GM23338 (cell line): Measurements from ENCODE around the gene MAP3K5. TPM values are rescaled to one million over a fixed set of nuclear protein-coding genes. Genes with fewer than 3 reads are reported as not detected.

Source experiments
- ATAC-seq: fragments of 200-7000 bp; cut with Tn5 transposase; 3 replicates; pipeline ENCODE4 v1.9.1; 2020
- DNase-seq: peaks from one replicate; pipeline ENCODE4 v3.0.0-alpha.2; 2015; ENCODE audit warnings: low spot score
- H2AFZ ChIP-seq: fragments of 200-600 bp; sonication (generic); 2 replicates; pipeline ENCODE4 v1.8.0; 2016; ENCODE audit warnings: antibody characterized with exemption, mild to moderate bottlenecking, moderate library complexity
- H3F3A ChIP-seq: fragments of 200-600 bp; sonication (generic); replicated peaks from 2 replicates; pipeline ENCODE4 v1.8.0; 2017; ENCODE audit warnings: antibody characterized with exemption, mixed run types, low read depth
- H3K27ac ChIP-seq: fragments of 200-600 bp; sonication (generic); 2 replicates; pipeline ENCODE4 v1.6.1; 2016; ENCODE audit warnings: low read depth
- H3K27me3 ChIP-seq: fragments of 200-600 bp; sonication (generic); 2 replicates; pipeline ENCODE4 v1.8.0; 2016; ENCODE audit warnings: mild to moderate bottlenecking, mixed run types, moderate library complexity; ENCODE audit not compliant: insufficient read depth
- H3K36me3 ChIP-seq: fragments of 200-600 bp; sonication (generic); 2 replicates; pipeline ENCODE4 v1.8.0; 2016; ENCODE audit warnings: mild to moderate bottlenecking; ENCODE audit not compliant: insufficient read depth
- H3K4me1 ChIP-seq: fragments of 200-600 bp; sonication (generic); 2 replicates; pipeline ENCODE4 v1.8.0; 2016; ENCODE audit warnings: mild to moderate bottlenecking, moderate library complexity; ENCODE audit not compliant: insufficient read depth
- H3K4me2 ChIP-seq: fragments of 200-600 bp; sonication (generic); 2 replicates; pipeline ENCODE4 v1.7.1; 2017; ENCODE audit warnings: mixed run types
- H3K4me3 ChIP-seq: fragments of 200-600 bp; sonication (generic); 2 replicates; pipeline ENCODE4 v1.6.1; 2016; ENCODE audit warnings: mixed run types
- H3K79me2 ChIP-seq: fragments of 200-600 bp; sonication (generic); replicated peaks from 2 replicates; pipeline ENCODE4 v1.8.0; 2017; ENCODE audit warnings: mild to moderate bottlenecking; ENCODE audit not compliant: insufficient read depth
- H3K9me2 ChIP-seq: fragments of 200-600 bp; sonication (generic); 2 replicates; pipeline ENCODE4 v1.8.0; 2017; ENCODE audit not compliant: insufficient read depth
- H4K20me1 ChIP-seq: fragments of 200-600 bp; sonication (generic); replicated peaks from 2 replicates; pipeline ENCODE4 v1.8.0; 2017; ENCODE audit warnings: mild to moderate bottlenecking; ENCODE audit not compliant: insufficient read depth
- H3K27ac Mint-ChIP-seq: 2 replicates; pipeline ENCODE4 v1.8.0; 2020; ENCODE audit warnings: inconsistent platforms, mild to moderate bottlenecking, moderate library complexity, mixed read lengths
- H3K27me3 Mint-ChIP-seq: 3 replicates; pipeline ENCODE4 v1.8.0; 2022; ENCODE audit warnings: low read depth, mild to moderate bottlenecking, moderate library complexity, mixed read lengths, inconsistent platforms; ENCODE audit not compliant: insufficient read depth, poor library complexity
- H3K36me3 Mint-ChIP-seq: 3 replicates; pipeline ENCODE4 v1.8.0; 2021; ENCODE audit warnings: low read depth, mild to moderate bottlenecking, inconsistent platforms, moderate library complexity, mixed read lengths
- H3K4me1 Mint-ChIP-seq: 3 replicates; pipeline ENCODE4 v1.8.0; 2020; ENCODE audit warnings: mild to moderate bottlenecking, inconsistent platforms, mixed read lengths
- H3K4me3 Mint-ChIP-seq: 3 replicates; pipeline ENCODE4 v1.8.0; 2021; ENCODE audit warnings: moderate library complexity, mild to moderate bottlenecking, inconsistent platforms, mixed read lengths
- H3K9me3 Mint-ChIP-seq: 3 replicates; pipeline ENCODE4 v1.8.0; 2020; ENCODE audit warnings: moderate library complexity, mild to moderate bottlenecking, inconsistent platforms, mixed read lengths
- CREB1 ChIP-seq: fragments of 250-450 bp; sonication (Bioruptor Pico); IDR thresholded peaks from 2 replicates; pipeline ENCODE4 v1.5.0; 2020; ENCODE audit warnings: low read depth, mild to moderate bottlenecking, moderate library complexity
- EZH2 ChIP-seq: fragments of 200-600 bp; sonication (generic); IDR thresholded peaks from one replicate; pipeline ENCODE4 v1.8.0; 2017; ENCODE audit warnings: antibody characterized with exemption, mild to moderate bottlenecking, low read depth; ENCODE audit not compliant: unreplicated experiment
- EZH2phosphoT487 ChIP-seq: fragments of 200-600 bp; sonication (generic); IDR thresholded peaks from one replicate; pipeline ENCODE4 v1.8.1; 2018; ENCODE audit warnings: antibody characterized with exemption; ENCODE audit not compliant: unreplicated experiment
- JUNB ChIP-seq: IDR thresholded peaks from one replicate; pipeline ENCODE4 v1.6.1; 2016; ENCODE audit warnings: antibody characterized with exemption; ENCODE audit not compliant: unreplicated experiment
- NANOG ChIP-seq: IDR thresholded peaks from 2 replicates; pipeline ENCODE4 v1.6.1; 2016; ENCODE audit warnings: antibody characterized with exemption, borderline replicate concordance
- POLR2AphosphoS5 ChIP-seq: IDR thresholded peaks from 2 replicates; pipeline ENCODE4 v1.6.1; 2016; ENCODE audit warnings: antibody characterized with exemption, low read depth
- STAT1 ChIP-seq: IDR thresholded peaks from one replicate; pipeline ENCODE4 v1.6.1; 2016; ENCODE audit warnings: antibody characterized with exemption; ENCODE audit not compliant: unreplicated experiment
- ZNF114 ChIP-seq: fragments of 250-450 bp; sonication (Bioruptor Pico); IDR thresholded peaks from 2 replicates; pipeline ENCODE4 v1.5.0; 2020; ENCODE audit warnings: mild to moderate bottlenecking, moderate library complexity
- ZNF331 ChIP-seq: fragments of 250-450 bp; sonication (Bioruptor Pico); IDR thresholded peaks from 2 replicates; pipeline ENCODE4 v1.5.0; 2020; ENCODE audit warnings: low read depth, mild to moderate bottlenecking, moderate library complexity
- polyA plus RNA-seq: library from polyadenylated mRNA; unstranded; fragments of >200 nt; fragmentation: Nextera tagmentation; extraction: Ambion mirVana; gene quantifications from 2 replicates; pipeline ENCODE4 v1.2.1, GENCODE V29; 2016
- total RNA-seq: library from RNA; depleted of rRNA; stranded (reverse); fragments of >200 nt; shearing (Covaris generic); gene quantifications from 2 replicates; pipeline ENCODE4 v1.2.3, GENCODE V29; 2014
- TF ChIP-seq, protein P1 (sequence below), 2 experiments: fragments of 200-600 bp in 1 of 2; sonication (generic) in 1 of 2; conservative IDR thresholded peaks; 2 replicates each; pipeline versions ENCODE4 v1.5.1 to v1.6.1; 2016 to 2017; ENCODE audit warnings: antibody characterized with exemption in 2 of 2, low read depth in 2 of 2, mild to moderate bottlenecking in 2 of 2, moderate library complexity in 1 of 2
- TF ChIP-seq, protein P2 (sequence below): IDR thresholded peaks from one replicate; pipeline ENCODE4 v1.6.1; 2018; ENCODE audit warnings: antibody characterized with exemption; ENCODE audit not compliant: unreplicated experiment
- TF ChIP-seq, protein P3 (sequence below): fragments of 250-450 bp; sonication (Bioruptor Pico); IDR thresholded peaks from 2 replicates; pipeline ENCODE4 v1.5.0; 2020; ENCODE audit warnings: mild to moderate bottlenecking, moderate library complexity
- TF ChIP-seq, protein P4 (sequence below): IDR thresholded peaks from 2 replicates; pipeline ENCODE4 v1.6.1; 2016; ENCODE audit warnings: antibody characterized with exemption

The MAP3K5 gene
- total and polyA plus RNA-seq, 2 experiments from 2014 or later: 0.76 to 2.8 TPM

DNA sequence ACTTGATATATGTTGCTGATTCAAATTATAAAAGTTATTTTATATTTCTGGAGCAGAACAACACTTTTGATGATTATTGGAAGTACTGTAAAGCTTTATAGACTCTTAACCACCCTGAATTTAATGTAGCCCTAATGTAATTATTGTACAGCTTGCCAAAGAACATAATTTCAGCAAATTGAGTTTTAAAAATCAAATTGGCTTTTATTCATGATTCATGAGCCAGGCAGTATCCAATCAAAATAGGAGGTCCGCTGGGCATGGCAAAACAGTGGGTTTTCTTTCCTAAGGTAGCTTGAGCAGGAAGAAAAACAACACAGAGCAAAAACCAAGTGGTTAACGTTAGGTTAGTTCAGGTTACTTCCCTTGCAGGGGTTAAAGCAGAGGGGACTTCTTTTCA lies 177.3 kb downstream of the MAP3K5 start:
- H3K27ac Mint-ChIP-seq: no peak overlapping the region
- ATAC-seq (peak; percentile 21; the same call in 1 of the 3 replicates), DNase-seq (no peak)
- Histone ChIP-seq H2AFZ (no peak overlapping the region), H3K4me3 (no peak overlapping the region), H3K27me3 (no peaks in the 10 kb centered on the region), H4K20me1 (no peaks in the 10 kb centered on the region), H3K27ac (no peak overlapping the region), H3F3A (no peaks in the 10 kb centered on the region), H3K4me1 (peaks cover 44% of the 10 kb centered on the region), H3K4me2 (no peak overlapping the region), H3K9me2 (no peaks in the 10 kb centered on the region), H3K36me3 (no peaks in the 10 kb centered on the region), H3K79me2 (no peaks in the 10 kb centered on the region)
- peaks cover 33% of the 10 kb centered on the region for H3K4me1 Mint-ChIP-seq
- TF ChIP-seq, protein P1, sequence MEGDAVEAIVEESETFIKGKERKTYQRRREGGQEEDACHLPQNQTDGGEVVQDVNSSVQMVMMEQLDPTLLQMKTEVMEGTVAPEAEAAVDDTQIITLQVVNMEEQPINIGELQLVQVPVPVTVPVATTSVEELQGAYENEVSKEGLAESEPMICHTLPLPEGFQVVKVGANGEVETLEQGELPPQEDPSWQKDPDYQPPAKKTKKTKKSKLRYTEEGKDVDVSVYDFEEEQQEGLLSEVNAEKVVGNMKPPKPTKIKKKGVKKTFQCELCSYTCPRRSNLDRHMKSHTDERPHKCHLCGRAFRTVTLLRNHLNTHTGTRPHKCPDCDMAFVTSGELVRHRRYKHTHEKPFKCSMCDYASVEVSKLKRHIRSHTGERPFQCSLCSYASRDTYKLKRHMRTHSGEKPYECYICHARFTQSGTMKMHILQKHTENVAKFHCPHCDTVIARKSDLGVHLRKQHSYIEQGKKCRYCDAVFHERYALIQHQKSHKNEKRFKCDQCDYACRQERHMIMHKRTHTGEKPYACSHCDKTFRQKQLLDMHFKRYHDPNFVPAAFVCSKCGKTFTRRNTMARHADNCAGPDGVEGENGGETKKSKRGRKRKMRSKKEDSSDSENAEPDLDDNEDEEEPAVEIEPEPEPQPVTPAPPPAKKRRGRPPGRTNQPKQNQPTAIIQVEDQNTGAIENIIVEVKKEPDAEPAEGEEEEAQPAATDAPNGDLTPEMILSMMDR (conservative IDR thresholded peaks at IDR 0.05; ENCODE audit: low read depth in 2 of 2): no peak
- no peak for TF ChIP-seq EZH2
- no peak for TF ChIP-seq ZNF331 (CRISPR knock-in tag)
- TF ChIP-seq, protein P2, sequence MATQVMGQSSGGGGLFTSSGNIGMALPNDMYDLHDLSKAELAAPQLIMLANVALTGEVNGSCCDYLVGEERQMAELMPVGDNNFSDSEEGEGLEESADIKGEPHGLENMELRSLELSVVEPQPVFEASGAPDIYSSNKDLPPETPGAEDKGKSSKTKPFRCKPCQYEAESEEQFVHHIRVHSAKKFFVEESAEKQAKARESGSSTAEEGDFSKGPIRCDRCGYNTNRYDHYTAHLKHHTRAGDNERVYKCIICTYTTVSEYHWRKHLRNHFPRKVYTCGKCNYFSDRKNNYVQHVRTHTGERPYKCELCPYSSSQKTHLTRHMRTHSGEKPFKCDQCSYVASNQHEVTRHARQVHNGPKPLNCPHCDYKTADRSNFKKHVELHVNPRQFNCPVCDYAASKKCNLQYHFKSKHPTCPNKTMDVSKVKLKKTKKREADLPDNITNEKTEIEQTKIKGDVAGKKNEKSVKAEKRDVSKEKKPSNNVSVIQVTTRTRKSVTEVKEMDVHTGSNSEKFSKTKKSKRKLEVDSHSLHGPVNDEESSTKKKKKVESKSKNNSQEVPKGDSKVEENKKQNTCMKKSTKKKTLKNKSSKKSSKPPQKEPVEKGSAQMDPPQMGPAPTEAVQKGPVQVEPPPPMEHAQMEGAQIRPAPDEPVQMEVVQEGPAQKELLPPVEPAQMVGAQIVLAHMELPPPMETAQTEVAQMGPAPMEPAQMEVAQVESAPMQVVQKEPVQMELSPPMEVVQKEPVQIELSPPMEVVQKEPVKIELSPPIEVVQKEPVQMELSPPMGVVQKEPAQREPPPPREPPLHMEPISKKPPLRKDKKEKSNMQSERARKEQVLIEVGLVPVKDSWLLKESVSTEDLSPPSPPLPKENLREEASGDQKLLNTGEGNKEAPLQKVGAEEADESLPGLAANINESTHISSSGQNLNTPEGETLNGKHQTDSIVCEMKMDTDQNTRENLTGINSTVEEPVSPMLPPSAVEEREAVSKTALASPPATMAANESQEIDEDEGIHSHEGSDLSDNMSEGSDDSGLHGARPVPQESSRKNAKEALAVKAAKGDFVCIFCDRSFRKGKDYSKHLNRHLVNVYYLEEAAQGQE: no peak
- no peak for TF ChIP-seq STAT1
- no peak for TF ChIP-seq POLR2AphosphoS5
- no peak for TF ChIP-seq NANOG
- TF ChIP-seq JUNB: no peak
- no peak for TF ChIP-seq CREB1 (CRISPR knock-in tag)
- TF ChIP-seq EZH2phosphoT487: no peak
- TF ChIP-seq, protein P3, sequence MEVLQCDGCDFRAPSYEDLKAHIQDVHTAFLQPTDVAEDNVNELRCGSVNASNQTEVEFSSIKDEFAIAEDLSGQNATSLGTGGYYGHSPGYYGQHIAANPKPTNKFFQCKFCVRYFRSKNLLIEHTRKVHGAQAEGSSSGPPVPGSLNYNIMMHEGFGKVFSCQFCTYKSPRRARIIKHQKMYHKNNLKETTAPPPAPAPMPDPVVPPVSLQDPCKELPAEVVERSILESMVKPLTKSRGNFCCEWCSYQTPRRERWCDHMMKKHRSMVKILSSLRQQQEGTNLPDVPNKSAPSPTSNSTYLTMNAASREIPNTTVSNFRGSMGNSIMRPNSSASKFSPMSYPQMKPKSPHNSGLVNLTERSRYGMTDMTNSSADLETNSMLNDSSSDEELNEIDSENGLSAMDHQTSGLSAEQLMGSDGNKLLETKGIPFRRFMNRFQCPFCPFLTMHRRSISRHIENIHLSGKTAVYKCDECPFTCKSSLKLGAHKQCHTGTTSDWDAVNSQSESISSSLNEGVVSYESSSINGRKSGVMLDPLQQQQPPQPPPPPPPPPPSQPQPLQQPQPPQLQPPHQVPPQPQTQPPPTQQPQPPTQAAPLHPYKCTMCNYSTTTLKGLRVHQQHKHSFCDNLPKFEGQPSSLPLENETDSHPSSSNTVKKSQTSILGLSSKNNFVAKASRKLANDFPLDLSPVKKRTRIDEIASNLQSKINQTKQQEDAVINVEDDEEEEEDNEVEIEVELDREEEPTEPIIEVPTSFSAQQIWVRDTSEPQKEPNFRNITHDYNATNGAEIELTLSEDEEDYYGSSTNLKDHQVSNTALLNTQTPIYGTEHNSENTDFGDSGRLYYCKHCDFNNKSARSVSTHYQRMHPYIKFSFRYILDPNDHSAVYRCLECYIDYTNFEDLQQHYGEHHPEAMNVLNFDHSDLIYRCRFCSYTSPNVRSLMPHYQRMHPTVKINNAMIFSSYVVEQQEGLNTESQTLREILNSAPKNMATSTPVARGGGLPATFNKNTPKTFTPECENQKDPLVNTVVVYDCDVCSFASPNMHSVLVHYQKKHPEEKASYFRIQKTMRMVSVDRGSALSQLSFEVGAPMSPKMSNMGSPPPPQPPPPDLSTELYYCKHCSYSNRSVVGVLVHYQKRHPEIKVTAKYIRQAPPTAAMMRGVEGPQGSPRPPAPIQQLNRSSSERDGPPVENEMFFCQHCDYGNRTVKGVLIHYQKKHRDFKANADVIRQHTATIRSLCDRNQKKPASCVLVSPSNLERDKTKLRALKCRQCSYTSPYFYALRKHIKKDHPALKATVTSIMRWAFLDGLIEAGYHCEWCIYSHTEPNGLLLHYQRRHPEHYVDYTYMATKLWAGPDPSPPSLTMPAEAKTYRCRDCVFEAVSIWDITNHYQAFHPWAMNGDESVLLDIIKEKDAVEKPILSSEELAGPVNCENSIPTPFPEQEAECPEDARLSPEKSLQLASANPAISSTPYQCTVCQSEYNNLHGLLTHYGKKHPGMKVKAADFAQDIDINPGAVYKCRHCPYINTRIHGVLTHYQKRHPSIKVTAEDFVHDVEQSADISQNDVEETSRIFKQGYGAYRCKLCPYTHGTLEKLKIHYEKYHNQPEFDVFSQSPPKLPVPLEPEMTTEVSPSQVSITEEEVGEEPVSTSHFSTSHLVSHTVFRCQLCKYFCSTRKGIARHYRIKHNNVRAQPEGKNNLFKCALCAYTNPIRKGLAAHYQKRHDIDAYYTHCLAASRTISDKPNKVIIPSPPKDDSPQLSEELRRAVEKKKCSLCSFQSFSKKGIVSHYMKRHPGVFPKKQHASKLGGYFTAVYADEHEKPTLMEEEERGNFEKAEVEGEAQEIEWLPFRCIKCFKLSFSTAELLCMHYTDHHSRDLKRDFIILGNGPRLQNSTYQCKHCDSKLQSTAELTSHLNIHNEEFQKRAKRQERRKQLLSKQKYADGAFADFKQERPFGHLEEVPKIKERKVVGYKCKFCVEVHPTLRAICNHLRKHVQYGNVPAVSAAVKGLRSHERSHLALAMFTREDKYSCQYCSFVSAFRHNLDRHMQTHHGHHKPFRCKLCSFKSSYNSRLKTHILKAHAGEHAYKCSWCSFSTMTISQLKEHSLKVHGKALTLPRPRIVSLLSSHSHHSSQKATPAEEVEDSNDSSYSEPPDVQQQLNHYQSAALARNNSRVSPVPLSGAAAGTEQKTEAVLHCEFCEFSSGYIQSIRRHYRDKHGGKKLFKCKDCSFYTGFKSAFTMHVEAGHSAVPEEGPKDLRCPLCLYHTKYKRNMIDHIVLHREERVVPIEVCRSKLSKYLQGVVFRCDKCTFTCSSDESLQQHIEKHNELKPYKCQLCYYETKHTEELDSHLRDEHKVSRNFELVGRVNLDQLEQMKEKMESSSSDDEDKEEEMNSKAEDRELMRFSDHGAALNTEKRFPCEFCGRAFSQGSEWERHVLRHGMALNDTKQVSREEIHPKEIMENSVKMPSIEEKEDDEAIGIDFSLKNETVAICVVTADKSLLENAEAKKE (CRISPR knock-in tag): no peak
- TF ChIP-seq, protein P4, sequence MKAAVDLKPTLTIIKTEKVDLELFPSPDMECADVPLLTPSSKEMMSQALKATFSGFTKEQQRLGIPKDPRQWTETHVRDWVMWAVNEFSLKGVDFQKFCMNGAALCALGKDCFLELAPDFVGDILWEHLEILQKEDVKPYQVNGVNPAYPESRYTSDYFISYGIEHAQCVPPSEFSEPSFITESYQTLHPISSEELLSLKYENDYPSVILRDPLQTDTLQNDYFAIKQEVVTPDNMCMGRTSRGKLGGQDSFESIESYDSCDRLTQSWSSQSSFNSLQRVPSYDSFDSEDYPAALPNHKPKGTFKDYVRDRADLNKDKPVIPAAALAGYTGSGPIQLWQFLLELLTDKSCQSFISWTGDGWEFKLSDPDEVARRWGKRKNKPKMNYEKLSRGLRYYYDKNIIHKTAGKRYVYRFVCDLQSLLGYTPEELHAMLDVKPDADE: no peak
- no peak for TF ChIP-seq ZNF114 (CRISPR knock-in tag)
- H3K4me3 Mint-ChIP-seq: no peak overlapping the region
- H3K27me3 Mint-ChIP-seq: peaks cover 4% of the 10 kb centered on the region
- no peaks in the 10 kb centered on the region; the same call in 2 of the 3 replicates for H3K36me3 Mint-ChIP-seq
- no peaks in the 10 kb centered on the region for H3K9me3 Mint-ChIP-seq
